Measurements from ENCODE around the gene BYSL. TPM values are rescaled to one million over a fixed set of nuclear protein-coding genes. Genes with fewer than 3 reads are reported as not detected.
A peak's percentile ranks its signal among the peaks of the same experiment; 100 is the strongest.
"Not testable (repeated sequence)": the region's sequence is repeated elsewhere in the genome, so short reads cannot be mapped to it uniquely, and the experiment has no call there.

BYSL gene
- total RNA-seq, 1 experiment from 2014 or later, result 51.7 TPM

DNA sequence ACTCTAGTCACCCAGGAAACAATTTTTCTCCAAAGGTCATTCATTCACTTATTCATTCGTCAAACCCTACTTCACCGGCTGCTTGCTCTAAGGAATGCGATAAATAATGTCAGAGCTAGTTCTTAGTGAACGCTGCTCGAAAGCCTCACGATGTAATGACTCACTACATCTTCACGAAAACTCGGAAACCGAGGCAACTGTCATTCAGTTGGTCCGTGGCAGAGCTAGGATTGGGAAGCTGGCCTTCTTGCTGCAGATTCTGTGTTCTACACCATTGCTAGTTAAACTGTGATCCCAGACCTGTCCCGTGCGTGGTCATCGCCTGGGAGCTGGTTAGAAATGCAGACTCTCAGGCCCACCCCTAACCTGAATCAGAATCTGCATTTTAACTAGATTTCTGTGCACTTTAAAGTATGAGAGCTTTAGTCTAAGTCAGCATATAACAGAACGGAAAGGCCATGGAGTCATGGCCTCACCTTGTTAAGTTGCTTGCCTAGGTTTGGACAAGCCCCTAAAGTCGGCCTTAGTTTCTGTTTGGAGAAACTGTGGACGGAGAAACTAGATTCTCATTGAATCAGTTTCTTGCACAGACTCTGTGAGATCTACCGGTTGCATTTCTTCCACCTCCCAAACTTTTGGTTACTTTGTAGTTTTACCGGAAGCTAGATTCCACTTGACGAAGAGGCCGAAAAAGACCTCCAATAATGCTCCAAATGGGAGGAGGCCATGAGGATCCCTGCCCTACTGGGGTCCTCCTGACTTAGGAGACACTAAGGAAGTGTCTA lies 21.0 kb downstream of the BYSL start:
- Mint-ChIP-seq H3K27ac (ENCODE audit: unreplicated experiment) (peak overlapping the region; percentile 93), H3K4me1 (ENCODE audit: low read depth, unreplicated experiment) (peaks cover 22% of the 10 kb centered on the region), H3K4me3 (ENCODE audit: low read depth, unreplicated experiment) (peak overlapping the region; percentile 100), H3K9me3 (ENCODE audit: low read depth, unreplicated experiment) (no peaks in the 10 kb centered on the region), H3K36me3 (ENCODE audit: insufficient read depth, unreplicated experiment) (peaks cover 31% of the 10 kb centered on the region), H3K27me3 (ENCODE audit: unreplicated experiment) (no peaks in the 10 kb centered on the region)
- CTCF ChIA-PET, result interaction anchor here (0.7 to 1.6 kb wide), 5 partner anchors 20 to 241 kb away, joined by 3 to 5 read pairs (median 4); partner anchors contain the start of genes BYSL, MED20 and TOMM6
- no peak for DNase-seq
- intact Hi-C loops (cut with micrococcal nuclease; ENCODE audit: unreplicated experiment), result loop anchor here (2.0 kb wide), 1 partner anchor 25 kb away; no protein-coding TSS in a partner anchor
- TF ChIP-seq, protein P1, sequence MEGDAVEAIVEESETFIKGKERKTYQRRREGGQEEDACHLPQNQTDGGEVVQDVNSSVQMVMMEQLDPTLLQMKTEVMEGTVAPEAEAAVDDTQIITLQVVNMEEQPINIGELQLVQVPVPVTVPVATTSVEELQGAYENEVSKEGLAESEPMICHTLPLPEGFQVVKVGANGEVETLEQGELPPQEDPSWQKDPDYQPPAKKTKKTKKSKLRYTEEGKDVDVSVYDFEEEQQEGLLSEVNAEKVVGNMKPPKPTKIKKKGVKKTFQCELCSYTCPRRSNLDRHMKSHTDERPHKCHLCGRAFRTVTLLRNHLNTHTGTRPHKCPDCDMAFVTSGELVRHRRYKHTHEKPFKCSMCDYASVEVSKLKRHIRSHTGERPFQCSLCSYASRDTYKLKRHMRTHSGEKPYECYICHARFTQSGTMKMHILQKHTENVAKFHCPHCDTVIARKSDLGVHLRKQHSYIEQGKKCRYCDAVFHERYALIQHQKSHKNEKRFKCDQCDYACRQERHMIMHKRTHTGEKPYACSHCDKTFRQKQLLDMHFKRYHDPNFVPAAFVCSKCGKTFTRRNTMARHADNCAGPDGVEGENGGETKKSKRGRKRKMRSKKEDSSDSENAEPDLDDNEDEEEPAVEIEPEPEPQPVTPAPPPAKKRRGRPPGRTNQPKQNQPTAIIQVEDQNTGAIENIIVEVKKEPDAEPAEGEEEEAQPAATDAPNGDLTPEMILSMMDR (IDR thresholded peaks at IDR 0.05; ENCODE audit: unreplicated experiment), result no peak
- TSS peak; percentile 56 for BruUV-seq (replicated peaks)

- CTCF ChIA-PET, result interaction anchor here (0.7 to 1.6 kb wide), 2 partner anchors 25 to 242 kb away, joined by 4 read pairs; no protein-coding TSS in a partner anchor
- H3K27ac Mint-ChIP-seq (ENCODE audit: unreplicated experiment); H3K27me3 Mint-ChIP-seq (ENCODE audit: unreplicated experiment); DNase-seq; H3K4me3 Mint-ChIP-seq (ENCODE audit: low read depth, unreplicated experiment); BruUV-seq (replicated peaks); H3K9me3 Mint-ChIP-seq (ENCODE audit: low read depth, unreplicated experiment): not testable (repeated sequence)
- peaks cover 22% of the 10 kb centered on the region for H3K4me1 Mint-ChIP-seq (ENCODE audit: low read depth, unreplicated experiment)
- intact Hi-C loops (cut with micrococcal nuclease; ENCODE audit: unreplicated experiment), result loop anchor here (2.0 kb wide), 1 partner anchor 24 kb away; no protein-coding TSS in a partner anchor
- H3K36me3 Mint-ChIP-seq (ENCODE audit: insufficient read depth, unreplicated experiment), result peaks cover 28% of the 10 kb centered on the region
Measured at GRCh38 chr6:41942882-41943281, 21.6 kb downstream of the BYSL start.

GRCh38 chr6:41943456-41943855 lies 22.2 kb downstream of the BYSL start:
- no peak overlapping the region for H3K4me3 Mint-ChIP-seq (ENCODE audit: low read depth, unreplicated experiment)
- CTCF ChIA-PET, result no interaction called here
- DNase-seq, result no peak
- intact Hi-C loops (cut with micrococcal nuclease; ENCODE audit: unreplicated experiment), result loop anchor here (2.0 kb wide), 1 partner anchor 23 kb away; no protein-coding TSS in a partner anchor
- TF ChIP-seq, protein P1 (IDR thresholded peaks at IDR 0.05; ENCODE audit: unreplicated experiment), result no peak
- no peak overlapping the region for H3K27ac Mint-ChIP-seq (ENCODE audit: unreplicated experiment)
- no TSS peak for BruUV-seq (replicated peaks)
- H3K27me3 Mint-ChIP-seq (ENCODE audit: unreplicated experiment), result no peaks in the 10 kb centered on the region
- no peaks in the 10 kb centered on the region for H3K9me3 Mint-ChIP-seq (ENCODE audit: low read depth, unreplicated experiment)
- peaks cover 22% of the 10 kb centered on the region for H3K4me1 Mint-ChIP-seq (ENCODE audit: low read depth, unreplicated experiment)
- H3K36me3 Mint-ChIP-seq (ENCODE audit: insufficient read depth, unreplicated experiment), result peaks cover 28% of the 10 kb centered on the region

- intact Hi-C loops (cut with micrococcal nuclease; ENCODE audit: unreplicated experiment), result no loop called here
- H3K27me3 Mint-ChIP-seq (ENCODE audit: unreplicated experiment), result no peaks in the 10 kb centered on the region
- no TSS peak for BruUV-seq (replicated peaks)
- H3K9me3 Mint-ChIP-seq (ENCODE audit: low read depth, unreplicated experiment), result no peaks in the 10 kb centered on the region
- no peaks in the 10 kb centered on the region for H3K4me1 Mint-ChIP-seq (ENCODE audit: low read depth, unreplicated experiment)
- CTCF ChIA-PET, result interaction anchor here (0.6 kb wide), 1 partner anchor 66 kb away, joined by 4 read pairs; no protein-coding TSS in a partner anchor
- no peaks in the 10 kb centered on the region for H3K36me3 Mint-ChIP-seq (ENCODE audit: insufficient read depth, unreplicated experiment)
- H3K4me3 Mint-ChIP-seq (ENCODE audit: low read depth, unreplicated experiment), result no peak overlapping the region
- DNase-seq, result no peak
- no peak overlapping the region for H3K27ac Mint-ChIP-seq (ENCODE audit: unreplicated experiment)
- TF ChIP-seq, protein P1 (IDR thresholded peaks at IDR 0.05; ENCODE audit: unreplicated experiment), result no peak
Measured at GRCh38 chr6:41947581-41948220, 26.4 kb downstream of the BYSL start.
